ENCODE measurements around the gene GAK.

Gene GAK

GRCh38 chr4:801436-802124 is 130.5 kb downstream of the GAK start:
- TF ChIP-seq SIN3A (IDR thresholded peaks at IDR 0.05; ENCODE audit: borderline replicate concordance, insufficient read depth, low read length) = no peak
